Measurements from ENCODE around the gene VSIG10.
"Not testable (repeated sequence)": the region's sequence is repeated elsewhere in the genome, so short reads cannot be mapped to it uniquely, and the experiment has no call there.

The VSIG10 gene

GRCh38 chr12:118107011-118107410 is 3.2 kb upstream of the VSIG10 start:
- no peak for DNase-seq

DNA sequence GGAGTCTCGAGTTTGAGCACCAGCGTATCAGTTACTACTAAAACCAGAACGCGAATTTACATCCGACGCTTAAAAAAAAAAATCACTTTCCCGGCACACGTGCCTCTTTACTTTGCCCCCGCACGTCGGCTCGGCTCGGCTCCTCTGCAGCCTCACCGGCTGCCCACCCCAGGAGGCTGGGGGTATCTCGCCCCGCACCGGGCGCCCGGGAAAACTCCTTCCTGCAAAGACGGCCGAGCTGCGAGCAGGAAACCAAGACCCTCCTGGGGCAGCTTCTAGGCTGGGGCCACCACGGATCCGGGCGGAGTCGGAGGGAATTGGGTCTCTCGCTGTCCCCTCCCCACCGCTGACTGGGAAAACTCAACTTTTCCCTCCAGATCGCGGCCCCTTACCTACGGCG is 610 bp downstream of the VSIG10 start:
- peak; percentile 31 for DNase-seq

DNA sequence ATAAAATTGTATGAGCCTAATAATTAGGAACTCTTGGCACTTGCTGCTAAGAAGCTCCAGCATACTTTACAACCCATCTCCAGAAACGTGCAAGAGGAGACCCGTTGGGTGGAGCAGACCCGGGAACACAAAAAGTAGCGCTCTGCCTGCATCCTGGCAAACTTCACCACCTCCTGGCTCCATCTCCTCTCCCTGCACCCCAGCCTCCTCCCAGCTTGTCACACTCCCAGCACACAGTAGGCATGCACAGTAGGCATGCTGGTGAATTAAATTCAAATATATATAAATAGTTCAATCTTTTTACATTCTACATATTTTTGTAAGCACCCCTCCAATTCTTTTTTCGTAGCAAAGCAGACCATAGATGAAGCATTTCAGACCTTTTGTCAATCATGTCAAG is 1.2 kb downstream of the VSIG10 start:
- no peak for DNase-seq

- no peak for DNase-seq
These were observed 1.7 kb downstream of the VSIG10 start for GRCh38 chr12:118102070-118102469.

DNA sequence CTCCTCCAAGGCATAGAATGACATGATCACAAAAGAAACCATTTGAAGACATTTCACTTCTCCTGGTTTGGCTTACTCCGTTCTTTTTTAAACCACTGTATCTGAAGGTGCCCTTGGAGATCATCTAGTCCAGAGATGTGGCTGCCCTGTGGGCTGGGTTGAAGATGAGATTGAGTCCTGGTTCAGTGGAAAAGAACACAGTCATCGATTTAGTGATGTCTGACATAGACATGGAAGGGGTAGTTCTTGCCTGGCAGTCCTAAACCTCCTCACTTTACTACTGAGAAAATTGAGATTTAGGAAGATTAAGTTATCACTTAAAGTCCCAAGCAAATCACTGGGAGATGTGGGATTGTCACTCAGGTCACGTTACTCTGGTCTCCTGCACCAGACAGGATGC is 2.8 kb downstream of the VSIG10 start:
- no peak for DNase-seq

DNA sequence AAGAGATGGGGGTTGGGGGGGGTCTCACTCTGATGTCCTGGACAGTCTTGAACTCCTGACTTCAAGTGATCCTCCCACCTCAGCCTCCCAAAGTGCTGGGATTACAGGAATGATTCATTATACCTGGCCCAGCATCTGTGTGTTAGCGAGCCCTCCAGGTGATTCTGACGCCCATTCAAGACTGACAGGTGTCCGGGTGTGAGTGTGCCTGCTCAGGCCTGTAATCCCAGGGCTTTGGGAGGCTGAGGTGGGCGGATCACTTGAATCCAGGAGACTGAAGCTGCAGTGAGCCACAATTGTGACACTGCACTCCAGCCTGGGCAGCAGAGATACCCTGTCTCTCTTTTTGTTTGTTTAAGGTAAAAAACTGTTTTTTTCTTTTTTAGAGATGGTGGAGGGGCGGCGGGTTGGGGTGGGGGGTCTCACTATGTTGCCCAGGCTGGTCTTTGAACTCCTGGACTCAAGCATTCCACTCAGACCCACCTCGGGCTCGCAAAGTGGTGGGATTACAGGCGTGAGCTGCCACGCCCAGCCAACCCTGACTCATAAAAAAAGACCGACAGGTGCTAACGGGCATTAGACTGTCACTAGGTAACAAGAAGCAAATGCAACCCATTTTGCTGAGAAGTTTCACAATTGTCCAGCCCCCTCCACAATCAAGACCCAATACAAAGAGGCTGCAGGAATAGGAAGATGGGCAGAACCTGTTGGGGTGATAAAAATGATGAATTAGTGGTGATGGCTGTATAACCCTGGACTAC is 4.7 kb downstream of the VSIG10 start:
- no peak for DNase-seq

DNA sequence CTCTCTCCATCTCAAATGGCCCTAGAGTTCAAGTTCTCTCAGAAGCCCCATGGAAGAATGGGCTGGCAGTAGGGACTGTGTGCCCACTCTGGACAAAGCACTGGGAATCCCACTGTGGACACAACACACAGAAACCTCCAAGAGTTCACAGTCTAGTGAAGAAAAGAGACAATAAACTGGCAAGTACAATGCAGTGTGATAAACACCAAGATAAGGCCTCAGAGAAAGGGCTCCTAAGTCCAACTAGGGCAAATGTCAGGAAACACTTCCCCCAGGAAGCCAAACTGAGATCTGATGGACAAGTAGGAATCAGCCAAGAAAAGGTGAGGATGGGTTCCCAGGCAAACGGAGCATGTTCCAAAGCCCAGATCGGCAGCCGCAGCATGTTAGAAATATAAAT is 5.4 kb downstream of the VSIG10 start:
- DNase-seq, result no peak

GRCh38 chr12:118094039-118094438 is 9.8 kb downstream of the VSIG10 start:
- no peak for DNase-seq

DNA sequence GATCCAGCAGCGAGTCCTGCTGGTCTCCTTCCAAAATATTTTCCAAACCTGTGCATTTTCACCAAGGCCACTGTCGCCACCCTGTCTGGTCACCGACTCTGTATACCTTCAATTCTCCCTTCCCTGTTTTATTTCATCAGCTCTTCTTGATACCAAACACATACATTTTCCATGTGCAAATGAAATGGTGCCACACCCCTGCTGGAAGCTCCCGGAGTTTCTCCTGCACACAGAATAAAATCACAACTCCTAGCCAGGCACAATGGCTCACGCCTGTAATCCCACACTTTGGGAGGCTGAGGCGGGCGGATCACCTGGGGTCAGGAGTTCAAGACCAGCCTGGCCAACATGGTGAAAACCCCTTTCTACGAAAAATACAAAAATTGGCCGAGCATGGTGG is 14.0 kb downstream of the VSIG10 start:
- DNase-seq, result no peak

GRCh38 chr12:118082161-118082560 is 21.6 kb downstream of the VSIG10 start:
- no peak for DNase-seq

- not testable (repeated sequence) for DNase-seq
These were observed 22.3 kb downstream of the VSIG10 start for GRCh38 chr12:118081521-118081920.

DNA sequence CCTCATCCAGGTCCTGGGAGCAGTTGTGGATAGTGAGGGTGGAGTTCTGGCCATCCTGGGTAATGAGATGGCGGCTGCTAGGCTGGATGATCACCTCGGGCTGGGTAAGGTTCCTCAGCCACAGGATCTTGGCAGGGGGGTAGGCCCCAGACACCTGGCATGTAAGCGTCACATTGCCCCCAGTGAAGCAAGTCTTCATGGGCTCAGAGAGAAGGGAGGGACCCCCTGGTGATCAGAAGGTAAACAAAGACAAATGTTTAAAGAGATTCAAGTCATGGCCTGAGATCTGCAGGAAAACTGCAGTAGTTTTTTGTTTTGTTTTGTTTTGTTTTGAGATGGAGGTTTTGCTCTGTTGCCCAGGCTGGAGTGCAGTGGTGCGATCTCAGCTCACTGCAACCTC is 30.0 kb downstream of the VSIG10 start:
- DNase-seq, result no peak

DNA sequence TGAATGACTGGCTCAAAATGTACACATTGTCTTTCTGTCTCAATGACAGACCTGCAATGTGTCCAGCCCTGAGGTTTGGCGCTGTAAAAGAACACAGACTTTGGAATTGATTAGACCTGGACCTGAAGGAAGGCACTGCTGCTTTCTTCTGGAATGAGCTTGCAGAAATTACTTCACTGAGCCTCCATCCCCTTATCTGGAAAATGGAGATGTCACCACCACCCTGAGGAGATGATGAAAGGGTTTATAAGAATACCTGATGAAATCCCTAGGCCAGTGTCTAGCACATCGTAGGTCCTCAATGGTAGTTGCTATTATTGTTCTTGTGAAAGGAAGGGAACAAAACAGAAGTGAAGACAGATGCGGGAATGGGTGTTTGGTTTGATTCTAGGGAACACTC is 33.2 kb downstream of the VSIG10 start:
- no peak for DNase-seq

- no peak for DNase-seq
These were observed 35.4 kb downstream of the VSIG10 start for GRCh38 chr12:118068445-118068844.

DNA sequence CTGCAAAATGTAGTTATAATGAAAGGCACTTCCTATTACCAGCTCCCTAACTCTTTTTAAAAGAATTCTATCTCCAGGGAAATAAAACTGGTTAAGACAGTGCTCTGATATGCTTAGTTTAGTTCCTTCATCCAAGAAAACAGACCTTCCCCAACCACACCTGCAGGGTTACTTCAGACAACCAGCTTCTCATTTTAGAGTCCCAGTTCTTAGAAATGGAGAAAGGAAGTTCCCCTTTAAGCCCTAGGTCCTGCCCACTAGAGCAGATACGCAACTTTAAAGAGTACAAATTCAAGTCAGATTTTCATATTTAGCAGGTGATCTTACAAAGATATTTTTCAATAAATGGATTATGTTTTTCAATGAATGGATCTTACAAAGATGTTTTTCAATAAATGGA is 38.4 kb downstream of the VSIG10 start:
- no peak for DNase-seq

DNA sequence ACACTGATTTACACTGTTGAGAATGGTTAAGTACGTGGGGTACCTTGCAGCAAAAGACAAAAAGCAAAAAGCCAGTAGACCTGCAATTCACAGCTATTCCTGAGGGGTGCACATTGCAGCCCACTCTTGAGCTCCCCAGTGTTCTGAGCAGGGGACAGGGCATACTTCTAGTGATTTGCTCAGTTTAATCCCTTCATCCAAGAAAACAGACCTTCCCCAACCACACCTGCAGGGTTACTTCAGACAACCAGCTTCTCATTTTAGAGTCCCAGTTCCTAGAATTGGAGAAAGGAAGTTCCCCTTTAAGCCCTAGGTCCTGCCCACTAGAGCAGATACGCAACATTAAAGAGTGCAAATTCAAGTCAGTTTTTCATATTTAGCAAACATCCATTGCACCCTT is 39.2 kb downstream of the VSIG10 start:
- DNase-seq, result no peak

DNA sequence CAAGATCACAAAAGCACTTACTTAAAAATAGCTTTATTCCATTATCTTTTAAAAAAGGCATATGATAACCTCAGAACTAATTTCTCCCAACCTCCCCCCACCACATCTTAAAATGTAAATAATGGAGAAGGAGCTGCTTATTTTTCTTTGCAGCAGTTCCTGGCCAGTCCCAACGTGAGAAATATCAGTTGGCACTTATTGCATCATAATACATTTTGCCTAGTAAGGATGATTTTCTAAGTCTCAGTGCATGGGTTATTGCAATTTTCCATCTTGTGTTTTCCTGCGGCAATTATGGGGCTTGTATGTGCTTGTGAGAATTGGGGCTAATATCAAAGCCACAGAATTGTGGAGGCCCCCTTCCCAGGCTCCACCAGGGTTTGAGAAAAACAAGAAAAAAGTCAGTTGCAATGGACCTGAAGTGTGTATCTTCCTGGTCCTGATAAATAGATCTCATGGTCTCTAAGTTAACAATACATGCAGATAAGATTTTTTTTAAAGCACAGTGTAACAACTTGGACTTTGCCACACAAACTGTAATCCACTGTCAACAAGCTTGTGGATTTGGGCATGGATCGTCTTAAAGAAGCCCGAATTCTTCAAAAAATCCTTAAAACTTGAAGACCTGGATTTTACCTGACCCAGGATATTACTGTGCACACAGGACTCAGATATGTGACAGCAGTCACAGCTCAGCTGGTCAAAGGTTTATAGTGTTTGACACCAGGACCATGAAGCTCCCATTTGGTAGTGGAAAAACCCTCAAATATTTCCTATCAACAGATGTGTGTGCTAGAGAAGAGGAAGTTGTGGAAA is 40.0 kb downstream of the VSIG10 start:
- no peak for DNase-seq

DNA sequence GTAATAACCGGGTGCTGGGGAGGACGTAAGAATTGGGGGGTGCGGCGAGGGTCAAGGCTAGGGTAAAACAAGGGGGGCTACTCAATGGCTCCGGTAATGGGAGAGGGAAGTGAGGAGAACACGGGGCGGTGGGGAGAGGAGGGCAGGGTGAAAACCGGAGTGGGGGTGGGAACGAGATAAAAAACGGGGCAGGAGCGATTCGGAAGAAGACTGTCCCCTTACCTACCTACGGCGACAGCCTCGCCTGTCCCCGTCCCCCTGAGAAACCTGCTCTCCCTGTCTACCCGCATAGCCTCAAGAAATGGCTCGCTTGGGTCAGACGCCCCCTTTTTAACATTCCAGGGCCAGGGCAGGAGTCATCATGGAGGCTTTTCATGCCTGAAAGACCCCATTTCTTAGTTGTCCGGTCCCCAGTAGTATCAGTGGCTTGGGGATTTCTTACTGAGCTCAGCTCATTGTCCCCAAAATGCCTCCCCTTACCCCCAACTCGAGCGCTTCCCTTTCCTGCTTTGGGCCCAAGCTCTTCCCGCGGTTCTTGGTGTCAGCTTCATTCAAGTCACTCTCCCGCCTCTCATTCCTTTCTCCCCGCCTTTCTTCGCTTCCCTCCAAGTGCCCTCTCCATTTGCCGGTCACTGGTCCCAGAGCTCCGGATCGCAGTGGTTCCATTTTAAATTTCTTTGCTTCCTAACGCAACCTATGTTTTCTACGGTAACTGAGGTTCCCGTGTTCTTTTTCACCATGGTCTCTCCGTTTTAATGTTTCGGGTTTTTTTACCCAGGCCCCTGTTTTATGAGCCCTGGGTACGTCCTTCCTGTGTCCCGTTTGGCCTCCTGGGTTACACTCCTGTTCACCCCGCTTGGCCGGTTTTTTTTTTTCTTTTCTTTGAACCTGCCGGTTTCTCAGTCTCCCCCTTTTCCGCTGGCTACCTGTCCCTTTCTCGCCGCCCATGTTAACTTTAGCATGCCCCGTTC is 41.7 kb downstream of the VSIG10 start:
- peak; percentile 35 for DNase-seq

- DNase-seq, result peak; percentile 68
These were observed 42.6 kb downstream of the VSIG10 start, which contains the start of gene WSB2 for GRCh38 chr12:118061011-118061872. TSS of gene WSB2 (minus strand) at chr12:118061179. CDS start at chr12:118061048, 131 bp downstream.

DNA sequence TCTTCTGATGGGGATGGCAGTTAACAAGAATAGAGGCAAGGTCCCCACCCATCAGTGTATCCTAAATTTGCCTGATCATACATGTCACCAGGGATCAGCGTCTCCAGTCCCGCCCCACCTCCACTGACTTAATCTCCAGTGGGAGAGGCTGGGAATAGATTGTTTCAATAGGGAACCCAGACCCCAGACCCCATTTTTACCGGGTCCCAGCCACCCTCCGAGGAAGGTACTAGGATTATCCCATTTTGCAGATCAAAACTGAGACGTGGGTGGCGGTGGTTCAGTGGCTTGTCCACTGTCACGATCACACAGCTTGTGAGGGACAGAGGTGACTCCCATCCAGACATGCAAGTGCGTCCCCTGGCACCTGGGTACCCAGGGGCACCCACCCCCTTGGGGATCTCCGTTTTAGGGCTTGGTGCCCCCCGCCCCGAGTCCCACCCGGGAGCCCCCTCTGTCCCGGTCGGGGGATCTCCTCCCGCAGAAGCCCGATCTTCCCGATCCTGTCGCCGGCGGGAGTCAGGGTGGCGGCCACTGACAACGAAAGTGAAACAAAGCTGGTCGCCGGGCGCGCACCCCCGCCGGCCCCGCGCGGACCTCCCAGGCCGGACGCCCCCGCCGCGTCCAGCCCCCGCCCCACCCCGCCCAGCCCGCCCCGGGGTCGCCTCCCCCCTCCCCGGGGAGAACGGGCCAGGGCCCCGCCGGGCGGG is 43.4 kb downstream of the VSIG10 start:
- peak; percentile 55 for DNase-seq

Data from activated CD4-positive, CD25-positive, alpha-beta regulatory T cell treated with anti-CD3 and anti-CD28 coated beads, Interleukin-2, amount 50 U/mL, for 72 hours (primary cell).